Choroid plexus epithelial cell (primary cell): Measurements from ENCODE around the gene KHDRBS1.

Source experiments
- DNase-seq: peaks from one replicate; pipeline ENCODE4 v3.0.0-alpha.2; 2010; ENCODE audit warnings: low read depth
- H3K4me3 ChIP-seq: 2 replicates; pipeline ENCODE4 v1.5.1; 2011; ENCODE audit warnings: low read depth, mild to moderate bottlenecking, control low read depth, low read length, moderate library complexity
- CTCF ChIP-seq: conservative IDR thresholded peaks from 2 replicates; pipeline ENCODE4 v1.5.1; 2011; ENCODE audit warnings: low read depth, mild to moderate bottlenecking, control low read depth, inconsistent platforms, low read length, moderate library complexity

Gene KHDRBS1

GRCh38 chr1:32013386-32014198 lies at the start of gene KHDRBS1:
KHDRBS1 (plus strand) TSS chr1:32013868; CDS start chr1:32013996, 128 bp downstream.
- DNase-seq = peak; percentile 99
- TF ChIP-seq CTCF = no peak
- peak within 1 kb of the TSS; percentile 99 for H3K4me3 ChIP-seq

GRCh38 chr1:31970873-31971272 lies 42.8 kb upstream of the KHDRBS1 start:
- TF ChIP-seq CTCF = no peak
- H3K4me3 ChIP-seq = no peak overlapping the region
- no peak for DNase-seq

- no peak for DNase-seq
Observed at GRCh38 chr1:31976401-31976800, 37.3 kb upstream of the KHDRBS1 start.

GRCh38 chr1:31977385-31978131 lies 36.1 kb upstream of the KHDRBS1 start:
- peak; percentile 71 for DNase-seq
- TF ChIP-seq CTCF = peak; percentile 66

More at GRCh38 chr1:31976401-31976800, 37.3 kb upstream of the KHDRBS1 start:
- TF ChIP-seq CTCF = no peak
- H3K4me3 ChIP-seq = no peak overlapping the region

GRCh38 chr1:31978843-31979400 lies 34.7 kb upstream of the KHDRBS1 start:
- H3K4me3 ChIP-seq = no peak overlapping the region
- TF ChIP-seq CTCF = no peak
- DNase-seq = no peak

More at GRCh38 chr1:31977385-31978131, 36.1 kb upstream of the KHDRBS1 start:
- no peak overlapping the region for H3K4me3 ChIP-seq

GRCh38 chr1:31980835-31981455 lies 32.7 kb upstream of the KHDRBS1 start:
- TF ChIP-seq CTCF = no peak
- DNase-seq = no peak
- H3K4me3 ChIP-seq = no peak overlapping the region
